ENCODE measurements around the gene BRK1.
"Not testable (repeated sequence)": the region's sequence is repeated elsewhere in the genome, so short reads cannot be mapped to it uniquely, and the experiment has no call there.

The BRK1 gene

DNA sequence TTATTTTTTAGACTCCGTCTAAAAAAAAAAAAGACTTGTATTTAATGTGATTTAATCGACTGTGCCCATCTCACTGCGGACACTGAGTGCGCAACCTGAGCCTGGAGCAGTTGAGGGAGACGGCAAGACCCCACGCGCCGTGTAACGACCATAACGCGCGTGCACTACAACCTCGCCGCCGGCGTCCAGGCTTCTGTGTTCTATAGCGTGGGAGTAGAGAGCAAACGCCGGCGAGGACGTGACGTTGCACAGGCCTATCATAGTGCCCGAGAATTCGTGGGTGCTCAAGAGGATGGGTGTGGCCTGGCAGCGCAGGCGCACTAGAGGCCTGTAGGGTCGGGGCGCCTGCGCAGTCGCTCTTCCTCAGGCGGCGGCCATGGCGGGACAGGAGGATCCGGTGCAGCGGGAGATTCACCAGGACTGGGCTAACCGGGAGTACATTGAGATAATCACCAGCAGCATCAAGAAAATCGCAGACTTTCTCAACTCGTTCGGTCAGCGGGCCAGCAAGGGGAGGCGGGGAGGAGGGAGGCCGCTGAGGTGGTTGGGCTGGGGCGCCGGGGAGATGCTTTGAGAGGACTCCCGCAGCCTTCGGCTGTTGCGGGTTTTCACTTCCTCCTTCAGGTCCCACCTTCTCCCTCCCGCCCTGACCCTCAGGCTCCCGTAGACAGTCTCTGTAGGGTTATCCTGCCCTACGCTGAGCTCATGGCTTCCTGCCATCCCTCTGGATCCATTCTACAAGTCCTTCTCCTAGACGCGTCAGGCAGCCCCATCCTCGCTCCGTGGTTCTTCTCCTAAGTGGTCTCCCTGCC is at the start of gene BRK1:
BRK1 (plus strand) TSS at position 350 of the 812 bp plus-strand sequence; CDS start at position 377, 27 bp downstream.
- Histone ChIP-seq H3K9ac (ENCODE audit: low read length) (peak within 1 kb of the TSS; percentile 76), H3K36me3 (ENCODE audit: control insufficient read depth, low read depth, low read length) (peaks cover 11% of the 10 kb centered on the region), H3K27ac (ENCODE audit: low read length) (peak within 1 kb of the TSS; percentile 91), H3K27me3 (ENCODE audit: control insufficient read depth, insufficient read depth, low read length) (no peaks in the 10 kb centered on the region), H3K4me1 (ENCODE audit: control insufficient read depth, low read depth, low read length) (no peaks in the 10 kb centered on the region), H3K4me3 (ENCODE audit: low read length) (peak within 1 kb of the TSS; percentile 97), H3K9me3 (ENCODE audit: control insufficient read depth, low read depth, low read length) (no peaks in the 10 kb centered on the region)

DNA sequence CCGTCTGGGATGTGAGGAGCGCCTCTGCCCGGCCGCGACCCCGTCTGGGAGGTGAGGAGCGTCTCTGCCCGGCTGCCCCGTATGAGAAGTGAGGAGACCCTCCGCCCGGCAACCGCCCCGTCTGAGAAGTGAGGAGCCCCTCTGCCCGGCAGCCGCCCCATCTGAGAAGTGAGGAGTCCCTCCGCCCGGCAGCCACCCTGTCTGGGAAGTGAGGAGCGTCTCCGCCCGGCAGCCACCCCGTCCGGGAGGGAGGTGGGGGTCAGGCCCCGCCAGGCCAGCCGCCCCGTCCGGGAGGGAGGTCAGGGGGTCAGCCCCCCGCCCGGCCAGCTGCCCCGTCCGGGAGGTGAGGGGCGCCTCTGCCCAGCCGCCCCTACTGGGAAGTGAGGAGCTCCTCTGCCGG is 45.4 kb upstream of the BRK1 start:
- H3K36me3 ChIP-seq (ENCODE audit: control insufficient read depth, low read depth, low read length): peaks cover 50% of the 10 kb centered on the region
- not testable (repeated sequence) for H3K9me3 ChIP-seq (ENCODE audit: control insufficient read depth, low read depth, low read length); H3K4me1 ChIP-seq (ENCODE audit: control insufficient read depth, low read depth, low read length); H3K4me3 ChIP-seq (ENCODE audit: low read length); H3K27ac ChIP-seq (ENCODE audit: low read length); H3K9ac ChIP-seq (ENCODE audit: low read length); H3K27me3 ChIP-seq (ENCODE audit: control insufficient read depth, insufficient read depth, low read length)

DNA sequence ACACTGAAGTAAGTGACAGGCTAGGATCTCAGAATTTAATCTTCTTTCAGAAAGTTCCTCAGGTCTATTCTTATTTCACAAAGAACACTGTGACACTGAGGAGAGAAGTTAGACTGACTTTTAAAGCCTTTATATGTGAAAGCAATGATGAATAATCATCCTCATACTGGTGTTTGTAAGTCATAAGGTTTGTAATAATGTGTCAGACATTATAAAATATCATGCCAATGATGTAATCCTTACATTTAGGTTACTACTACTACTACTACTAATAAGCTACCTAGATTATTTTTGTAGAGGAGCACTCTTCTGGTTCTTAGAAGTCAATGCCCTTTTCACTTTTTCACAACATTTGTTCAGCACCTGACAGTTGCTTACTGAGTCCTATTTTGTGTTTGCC is 40.8 kb upstream of the BRK1 start:
- Histone ChIP-seq H3K36me3 (ENCODE audit: control insufficient read depth, low read depth, low read length) (peaks cover 38% of the 10 kb centered on the region), H3K27me3 (ENCODE audit: control insufficient read depth, insufficient read depth, low read length) (no peaks in the 10 kb centered on the region), H3K4me1 (ENCODE audit: control insufficient read depth, low read depth, low read length) (no peaks in the 10 kb centered on the region), H3K9me3 (ENCODE audit: control insufficient read depth, low read depth, low read length) (no peaks in the 10 kb centered on the region), H3K4me3 (ENCODE audit: low read length) (no peak overlapping the region), H3K27ac (ENCODE audit: low read length) (no peak overlapping the region), H3K9ac (ENCODE audit: low read length) (no peak overlapping the region)

DNA sequence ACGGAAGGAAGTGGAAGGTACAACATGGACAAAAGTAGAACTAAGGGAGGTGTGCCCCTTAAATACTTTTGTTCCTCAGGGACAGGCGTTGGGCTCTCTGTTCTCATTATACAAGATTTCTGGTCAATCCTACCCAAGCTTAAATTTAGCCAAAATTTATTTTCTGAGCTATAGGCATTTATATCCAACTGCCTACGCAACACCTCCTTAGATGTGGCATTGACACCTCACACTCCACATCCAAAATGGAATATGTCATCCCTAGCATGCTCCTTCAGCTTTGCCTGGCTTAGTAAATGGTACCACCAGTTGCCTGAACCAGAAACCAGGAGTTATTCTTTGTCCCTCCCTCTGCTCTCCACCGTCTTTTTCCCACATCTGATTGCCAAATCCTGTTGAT is 33.6 kb upstream of the BRK1 start:
- Histone ChIP-seq H3K9ac (ENCODE audit: low read length) (no peak overlapping the region), H3K27ac (ENCODE audit: low read length) (no peak overlapping the region), H3K4me3 (ENCODE audit: low read length) (no peak overlapping the region), H3K4me1 (ENCODE audit: control insufficient read depth, low read depth, low read length) (no peaks in the 10 kb centered on the region), H3K9me3 (ENCODE audit: control insufficient read depth, low read depth, low read length) (no peaks in the 10 kb centered on the region), H3K27me3 (ENCODE audit: control insufficient read depth, insufficient read depth, low read length) (no peaks in the 10 kb centered on the region), H3K36me3 (ENCODE audit: control insufficient read depth, low read depth, low read length) (peaks cover 65% of the 10 kb centered on the region)

DNA sequence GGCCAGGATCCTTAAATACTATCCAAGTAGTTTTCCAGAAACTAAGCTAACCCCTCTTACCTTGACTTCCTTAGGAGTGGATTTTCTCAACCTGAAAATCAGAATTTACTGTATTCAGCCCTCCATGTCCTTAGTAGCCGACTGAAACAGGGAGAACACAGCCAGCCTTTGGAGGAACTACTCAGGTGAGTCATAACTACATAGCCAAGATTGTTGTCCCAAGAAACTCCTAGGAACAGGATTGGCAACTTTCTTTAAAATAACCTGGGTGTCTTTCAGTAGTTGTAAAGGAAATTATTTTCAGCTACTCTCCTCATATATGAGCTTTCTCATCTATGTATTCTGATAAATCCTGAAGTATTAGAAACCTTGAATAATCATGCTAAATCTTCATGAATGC is 29.7 kb upstream of the BRK1 start:
- Histone ChIP-seq H3K9ac (ENCODE audit: low read length) (no peak overlapping the region), H3K9me3 (ENCODE audit: control insufficient read depth, low read depth, low read length) (no peaks in the 10 kb centered on the region), H3K4me1 (ENCODE audit: control insufficient read depth, low read depth, low read length) (no peaks in the 10 kb centered on the region), H3K4me3 (ENCODE audit: low read length) (no peak overlapping the region), H3K27ac (ENCODE audit: low read length) (no peak overlapping the region), H3K27me3 (ENCODE audit: control insufficient read depth, insufficient read depth, low read length) (no peaks in the 10 kb centered on the region), H3K36me3 (ENCODE audit: control insufficient read depth, low read depth, low read length) (peaks cover 73% of the 10 kb centered on the region)

DNA sequence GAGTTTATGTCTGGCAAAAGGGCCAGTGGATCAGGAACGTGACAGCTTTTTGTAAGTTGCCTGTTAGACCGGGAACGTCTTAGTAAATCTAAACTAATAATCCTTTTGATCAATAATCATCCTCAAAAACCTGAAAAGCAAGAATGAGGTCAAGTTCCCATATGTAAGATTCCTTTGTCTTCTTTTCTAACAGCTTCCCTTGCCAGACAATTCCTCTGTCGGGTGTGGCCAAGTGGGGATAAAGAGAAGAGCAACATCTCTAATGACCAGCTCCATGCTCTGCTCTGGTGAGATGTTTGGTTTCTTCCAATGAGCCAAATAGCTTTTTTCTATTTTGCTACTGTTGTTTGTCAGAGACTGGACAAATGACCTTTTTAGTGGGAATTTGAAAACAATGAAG is 27.2 kb upstream of the BRK1 start:
- no peaks in the 10 kb centered on the region for H3K9me3 ChIP-seq (ENCODE audit: control insufficient read depth, low read depth, low read length)
- H3K4me1 ChIP-seq (ENCODE audit: control insufficient read depth, low read depth, low read length): no peaks in the 10 kb centered on the region
- no peak overlapping the region for H3K4me3 ChIP-seq (ENCODE audit: low read length)
- peaks cover 68% of the 10 kb centered on the region for H3K36me3 ChIP-seq (ENCODE audit: control insufficient read depth, low read depth, low read length)
- no peak overlapping the region for H3K27ac ChIP-seq (ENCODE audit: low read length)
- no peaks in the 10 kb centered on the region for H3K27me3 ChIP-seq (ENCODE audit: control insufficient read depth, insufficient read depth, low read length)
- H3K9ac ChIP-seq (ENCODE audit: low read length): no peak overlapping the region

DNA sequence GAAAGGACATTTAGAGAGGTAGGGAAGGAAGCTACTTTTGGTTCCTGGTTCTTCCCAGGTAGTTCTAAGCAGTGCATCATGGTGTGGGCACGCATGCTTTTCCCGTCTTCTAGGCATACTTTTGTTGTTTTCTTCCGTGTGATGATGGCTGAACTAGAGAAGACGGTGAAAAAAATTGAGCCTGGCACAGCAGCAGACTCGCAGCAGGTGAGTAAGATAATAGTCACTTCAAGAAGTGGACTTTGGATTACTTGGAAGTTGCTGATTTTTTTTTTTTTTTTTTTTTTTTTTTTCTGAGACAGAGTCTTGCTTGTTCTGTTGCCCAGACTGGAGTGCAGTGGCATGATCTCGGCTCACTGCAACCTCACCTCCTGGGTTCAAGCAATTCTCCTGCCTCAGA is 25.3 kb upstream of the BRK1 start:
- no peak overlapping the region for H3K9ac ChIP-seq (ENCODE audit: low read length)
- no peaks in the 10 kb centered on the region for H3K27me3 ChIP-seq (ENCODE audit: control insufficient read depth, insufficient read depth, low read length)
- no peak overlapping the region for H3K27ac ChIP-seq (ENCODE audit: low read length)
- H3K36me3 ChIP-seq (ENCODE audit: control insufficient read depth, low read depth, low read length): peaks cover 67% of the 10 kb centered on the region
- H3K9me3 ChIP-seq (ENCODE audit: control insufficient read depth, low read depth, low read length): no peaks in the 10 kb centered on the region
- H3K4me3 ChIP-seq (ENCODE audit: low read length): no peak overlapping the region
- no peaks in the 10 kb centered on the region for H3K4me1 ChIP-seq (ENCODE audit: control insufficient read depth, low read depth, low read length)

DNA sequence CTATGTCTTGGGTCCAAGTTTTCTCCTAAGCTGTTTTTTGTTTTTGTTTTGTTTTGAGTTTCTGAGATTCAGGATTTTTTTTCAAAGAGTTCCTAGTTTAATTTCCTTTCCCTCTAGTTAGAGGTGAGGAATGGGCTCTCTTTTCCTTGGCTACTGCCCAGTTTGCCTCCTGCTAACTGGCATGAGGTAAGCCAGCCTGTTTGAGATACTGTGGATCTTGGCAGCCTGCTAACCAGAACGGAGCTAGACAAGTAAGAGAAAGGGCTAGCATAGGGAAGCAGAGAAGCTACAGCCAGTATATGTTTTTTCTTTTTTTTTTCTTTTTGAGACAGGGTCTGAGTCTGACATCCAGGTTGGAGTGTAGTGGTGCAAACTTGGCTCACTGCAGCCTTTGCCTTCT is 24.7 kb upstream of the BRK1 start:
- H3K4me3 ChIP-seq (ENCODE audit: low read length); H3K27ac ChIP-seq (ENCODE audit: low read length); H3K27me3 ChIP-seq (ENCODE audit: control insufficient read depth, insufficient read depth, low read length); H3K4me1 ChIP-seq (ENCODE audit: control insufficient read depth, low read depth, low read length); H3K9me3 ChIP-seq (ENCODE audit: control insufficient read depth, low read depth, low read length); H3K9ac ChIP-seq (ENCODE audit: low read length): not testable (repeated sequence)
- H3K36me3 ChIP-seq (ENCODE audit: control insufficient read depth, low read depth, low read length): peaks cover 70% of the 10 kb centered on the region

DNA sequence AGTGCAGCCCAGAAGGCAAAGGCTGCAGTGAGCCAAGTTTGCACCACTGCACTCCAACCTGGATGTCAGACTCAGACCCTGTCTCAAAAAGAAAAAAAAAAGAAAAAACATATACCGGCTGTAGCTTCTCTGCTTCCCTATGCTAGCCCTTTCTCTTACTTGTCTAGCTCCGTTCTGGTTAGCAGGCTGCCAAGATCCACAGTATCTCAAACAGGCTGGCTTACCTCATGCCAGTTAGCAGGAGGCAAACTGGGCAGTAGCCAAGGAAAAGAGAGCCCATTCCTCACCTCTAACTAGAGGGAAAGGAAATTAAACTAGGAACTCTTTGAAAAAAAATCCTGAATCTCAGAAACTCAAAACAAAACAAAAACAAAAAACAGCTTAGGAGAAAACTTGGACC is 24.1 kb upstream of the BRK1 start:
- H3K9me3 ChIP-seq (ENCODE audit: control insufficient read depth, low read depth, low read length); H3K27me3 ChIP-seq (ENCODE audit: control insufficient read depth, insufficient read depth, low read length); H3K4me1 ChIP-seq (ENCODE audit: control insufficient read depth, low read depth, low read length); H3K27ac ChIP-seq (ENCODE audit: low read length); H3K4me3 ChIP-seq (ENCODE audit: low read length); H3K9ac ChIP-seq (ENCODE audit: low read length): not testable (repeated sequence)
- H3K36me3 ChIP-seq (ENCODE audit: control insufficient read depth, low read depth, low read length): peaks cover 70% of the 10 kb centered on the region

DNA sequence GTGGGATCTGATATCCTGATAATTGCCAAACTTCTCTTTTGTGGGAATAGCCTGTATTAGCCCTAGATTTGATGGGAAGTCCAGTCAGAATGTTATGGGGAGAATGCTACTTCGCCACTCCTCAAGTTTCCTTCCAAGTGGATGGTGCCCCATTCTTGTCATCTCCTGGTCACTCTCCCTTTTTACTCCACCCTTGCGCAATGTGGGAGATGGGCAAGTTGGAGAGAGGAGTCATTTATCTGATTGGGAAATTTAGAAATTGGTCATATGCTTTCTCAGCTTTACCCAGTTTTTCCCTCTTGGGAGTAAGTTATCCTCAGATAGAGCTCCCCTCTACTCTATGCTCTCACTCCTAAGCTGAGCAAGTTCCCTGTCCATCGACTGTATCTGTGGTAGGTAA is 21.8 kb upstream of the BRK1 start:
- Histone ChIP-seq H3K27ac (ENCODE audit: low read length) (no peak overlapping the region), H3K4me3 (ENCODE audit: low read length) (no peak overlapping the region), H3K9me3 (ENCODE audit: control insufficient read depth, low read depth, low read length) (no peaks in the 10 kb centered on the region), H3K36me3 (ENCODE audit: control insufficient read depth, low read depth, low read length) (peaks cover 59% of the 10 kb centered on the region), H3K27me3 (ENCODE audit: control insufficient read depth, insufficient read depth, low read length) (no peaks in the 10 kb centered on the region), H3K4me1 (ENCODE audit: control insufficient read depth, low read depth, low read length) (no peaks in the 10 kb centered on the region), H3K9ac (ENCODE audit: low read length) (no peak overlapping the region)

DNA sequence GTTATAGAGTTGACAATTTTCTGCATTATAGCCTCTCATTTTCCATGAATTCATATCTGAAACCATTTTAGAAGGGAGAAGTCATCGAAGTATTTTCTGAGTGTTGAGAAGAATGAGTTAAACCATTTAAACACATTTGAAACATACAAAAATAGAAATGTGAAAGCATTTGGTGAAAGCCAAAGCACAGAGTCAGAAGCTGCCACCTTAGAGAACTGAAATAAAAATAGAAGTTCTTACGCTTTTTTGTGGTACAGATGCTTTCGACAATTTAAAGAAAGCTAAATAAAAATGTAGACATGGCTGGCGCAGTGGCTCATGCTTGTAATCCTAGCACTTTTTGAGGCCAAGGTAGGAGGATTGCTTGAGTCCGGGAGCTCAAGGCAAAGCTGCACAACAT is 16.4 kb upstream of the BRK1 start:
- H3K27me3 ChIP-seq (ENCODE audit: control insufficient read depth, insufficient read depth, low read length): no peaks in the 10 kb centered on the region
- H3K9ac ChIP-seq (ENCODE audit: low read length): no peak overlapping the region
- peaks cover 49% of the 10 kb centered on the region for H3K36me3 ChIP-seq (ENCODE audit: control insufficient read depth, low read depth, low read length)
- H3K4me3 ChIP-seq (ENCODE audit: low read length): no peak overlapping the region
- no peaks in the 10 kb centered on the region for H3K4me1 ChIP-seq (ENCODE audit: control insufficient read depth, low read depth, low read length)
- H3K27ac ChIP-seq (ENCODE audit: low read length): no peak overlapping the region
- H3K9me3 ChIP-seq (ENCODE audit: control insufficient read depth, low read depth, low read length): no peaks in the 10 kb centered on the region

DNA sequence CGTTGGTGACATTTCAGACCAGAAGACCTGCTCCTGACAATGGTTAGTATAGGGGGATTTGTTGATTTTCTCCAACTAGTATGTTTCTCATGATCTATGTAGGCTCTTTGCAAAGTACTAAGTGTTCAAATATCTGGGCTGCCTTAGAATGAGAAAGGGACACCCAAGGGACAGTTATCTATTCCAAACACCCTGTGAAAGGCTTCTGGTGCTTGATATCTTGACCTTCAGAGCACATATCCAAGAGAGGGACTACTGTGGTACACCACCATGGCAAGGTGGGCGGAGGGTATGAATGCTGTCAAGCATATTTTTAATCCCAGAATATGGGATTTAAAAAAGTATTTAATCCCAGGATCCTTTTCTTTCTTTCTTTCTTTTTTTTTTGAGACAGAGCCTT is 8.6 kb upstream of the BRK1 start:
- Histone ChIP-seq H3K27ac (ENCODE audit: low read length) (no peak overlapping the region), H3K36me3 (ENCODE audit: control insufficient read depth, low read depth, low read length) (peaks cover 2% of the 10 kb centered on the region), H3K27me3 (ENCODE audit: control insufficient read depth, insufficient read depth, low read length) (no peaks in the 10 kb centered on the region), H3K4me1 (ENCODE audit: control insufficient read depth, low read depth, low read length) (no peaks in the 10 kb centered on the region), H3K4me3 (ENCODE audit: low read length) (no peak overlapping the region), H3K9me3 (ENCODE audit: control insufficient read depth, low read depth, low read length) (no peaks in the 10 kb centered on the region), H3K9ac (ENCODE audit: low read length) (no peak overlapping the region)
